ENCODE results near the gene TNK1. TPM values are rescaled to one million over a fixed set of nuclear protein-coding genes. Genes with fewer than 3 reads are reported as not detected.

The TNK1 gene
- total and polyA plus RNA-seq, 10 donors, result 4.2 to 16.2 (median 6.6) TPM

DNA sequence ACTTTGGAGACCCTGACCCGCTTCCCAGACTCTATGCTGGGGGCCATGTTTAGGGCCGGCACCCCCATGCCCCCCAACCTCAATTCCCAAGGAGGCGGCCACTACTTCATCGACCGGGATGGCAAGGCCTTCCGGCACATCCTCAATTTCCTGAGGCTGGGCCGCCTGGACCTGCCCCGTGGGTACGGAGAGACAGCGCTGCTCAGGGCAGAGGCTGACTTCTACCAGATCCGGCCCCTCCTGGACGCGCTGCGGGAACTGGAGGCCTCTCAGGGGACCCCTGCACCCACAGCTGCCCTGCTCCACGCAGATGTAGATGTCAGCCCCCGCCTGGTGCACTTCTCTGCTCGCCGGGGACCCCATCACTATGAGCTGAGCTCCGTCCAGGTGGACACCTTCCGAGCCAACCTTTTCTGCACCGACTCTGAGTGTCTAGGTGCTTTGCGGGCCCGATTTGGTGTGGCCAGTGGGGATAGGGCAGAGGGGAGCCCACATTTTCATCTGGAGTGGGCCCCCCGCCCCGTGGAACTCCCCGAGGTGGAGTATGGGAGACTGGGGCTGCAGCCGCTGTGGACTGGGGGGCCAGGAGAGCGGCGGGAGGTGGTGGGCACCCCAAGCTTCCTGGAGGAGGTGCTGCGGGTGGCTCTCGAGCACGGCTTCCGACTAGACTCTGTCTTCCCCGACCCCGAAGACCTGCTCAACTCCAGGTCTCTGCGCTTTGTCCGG, 27.8 kb upstream of the TNK1 start:
- H3K4me3 ChIP-seq, result peak overlapping the region; percentile 58 to 88 (median 74)
- peaks cover 0 to 31% (median 5%) of the 10 kb centered on the region in 6 donors for H3K36me3 ChIP-seq
- H3K4me1 ChIP-seq, result peaks cover 32 to 88% (median 59%) of the 10 kb centered on the region in 6 donors
- H3K27me3 ChIP-seq (replicated peaks in 1 of 7), result no peaks in the 10 kb centered on the region
- no peak for DNase-seq
- intact Hi-C loops (cut with DNase I; ENCODE audit: low total_unique reads), result loop anchor here (10.0 kb wide), 1 partner anchor 162 kb away; no protein-coding TSS in a partner anchor
- peak overlapping the region in 6 of 8 donors; percentile 88 to 94 (median 92) for H3K27ac ChIP-seq
- TF ChIP-seq, protein P1, sequence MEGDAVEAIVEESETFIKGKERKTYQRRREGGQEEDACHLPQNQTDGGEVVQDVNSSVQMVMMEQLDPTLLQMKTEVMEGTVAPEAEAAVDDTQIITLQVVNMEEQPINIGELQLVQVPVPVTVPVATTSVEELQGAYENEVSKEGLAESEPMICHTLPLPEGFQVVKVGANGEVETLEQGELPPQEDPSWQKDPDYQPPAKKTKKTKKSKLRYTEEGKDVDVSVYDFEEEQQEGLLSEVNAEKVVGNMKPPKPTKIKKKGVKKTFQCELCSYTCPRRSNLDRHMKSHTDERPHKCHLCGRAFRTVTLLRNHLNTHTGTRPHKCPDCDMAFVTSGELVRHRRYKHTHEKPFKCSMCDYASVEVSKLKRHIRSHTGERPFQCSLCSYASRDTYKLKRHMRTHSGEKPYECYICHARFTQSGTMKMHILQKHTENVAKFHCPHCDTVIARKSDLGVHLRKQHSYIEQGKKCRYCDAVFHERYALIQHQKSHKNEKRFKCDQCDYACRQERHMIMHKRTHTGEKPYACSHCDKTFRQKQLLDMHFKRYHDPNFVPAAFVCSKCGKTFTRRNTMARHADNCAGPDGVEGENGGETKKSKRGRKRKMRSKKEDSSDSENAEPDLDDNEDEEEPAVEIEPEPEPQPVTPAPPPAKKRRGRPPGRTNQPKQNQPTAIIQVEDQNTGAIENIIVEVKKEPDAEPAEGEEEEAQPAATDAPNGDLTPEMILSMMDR (IDR thresholded peaks at IDR 0.05 in 8 of 11, conservative IDR thresholded peaks at IDR 0.05 in 3 of 11), result no peak
- 86 to 91% (median 89%) methylated on average over 26 to 37 of the region's 37 CpGs for WGBS, 5 donors
- no peaks in the 10 kb centered on the region for H3K9me3 ChIP-seq

GRCh38 chr17:7354262-7354843, 26.5 kb upstream of the TNK1 start:
- intact Hi-C loops (cut with DNase I; ENCODE audit: low total_unique reads), result loop anchor here (10.0 kb wide), 1 partner anchor 160 kb away; no protein-coding TSS in a partner anchor
- no peak for DNase-seq
- peaks cover 32 to 75% (median 56%) of the 10 kb centered on the region in 6 donors for H3K4me1 ChIP-seq
- peak overlapping the region in 1 of 8 donors; percentile 94 for H3K27ac ChIP-seq
- no peaks in the 10 kb centered on the region for H3K27me3 ChIP-seq (replicated peaks in 1 of 7)
- no peaks in the 10 kb centered on the region for H3K9me3 ChIP-seq
- WGBS, 5 donors, result 78 to 93% (median 85%) methylated on average over 7 to 9 of the region's 9 CpGs
- peaks cover 0 to 18% (median 0%) of the 10 kb centered on the region in 6 donors for H3K36me3 ChIP-seq
- TF ChIP-seq, protein P1 (IDR thresholded peaks at IDR 0.05 in 8 of 11, conservative IDR thresholded peaks at IDR 0.05 in 3 of 11), result no peak
- no peak for TF ChIP-seq POLR2A (IDR thresholded peaks at IDR 0.05)
- H3K4me3 ChIP-seq, result no peak overlapping the region

DNA sequence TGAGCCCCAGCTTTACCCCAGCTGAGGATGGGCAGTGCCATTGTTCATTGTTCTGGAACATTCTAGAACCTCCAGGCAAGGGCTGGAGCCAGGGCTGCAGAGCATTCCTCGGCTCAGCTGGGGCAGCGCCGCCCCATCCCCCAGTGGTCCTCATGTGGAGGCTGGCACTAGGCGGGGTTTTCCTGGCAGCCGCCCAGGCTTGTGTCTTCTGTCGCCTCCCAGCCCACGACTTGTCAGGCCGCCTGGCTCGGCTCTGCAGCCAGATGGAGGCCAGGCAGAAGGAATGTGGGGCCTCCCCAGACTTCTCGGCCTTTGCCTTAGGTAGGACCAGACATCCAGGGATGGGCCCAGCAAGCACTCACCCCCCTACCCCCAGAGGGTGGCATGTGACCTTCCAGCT, 25.8 kb upstream of the TNK1 start, which contains the start of gene TMEM95:
Gene TMEM95 (plus strand): TSS at position 104 of the 400 bp plus-strand sequence. CDS start 49 bp downstream, at position 153.
- intact Hi-C loops (cut with DNase I; ENCODE audit: low total_unique reads), result loop anchor here (5.0 to 10.0 kb wide), 2 partner anchors 82 to 160 kb away; partner anchors contain the start of genes FGF11 and TMEM102
- no peak for DNase-seq

More for the DNA sequence above, 25.8 kb upstream of the TNK1 start, which contains the start of gene TMEM95:
- Histone ChIP-seq H3K4me3 (peak within 1 kb of the TSS in 1 of 8 donors; percentile 1), H3K27me3 (replicated peaks in 1 of 7) (no peaks in the 10 kb centered on the region), H3K36me3 (peaks cover 0 to 11% (median 0%) of the 10 kb centered on the region in 6 donors), H3K9me3 (no peaks in the 10 kb centered on the region), H3K27ac (peak within 1 kb of the TSS in 4 of 8 donors; percentile 26 to 94 (median 33)), H3K4me1 (peaks cover 27 to 68% (median 49%) of the 10 kb centered on the region in 6 donors)
- WGBS, 5 donors, result 60 to 77% (median 67%) methylated on average over 1 to 10 of the region's 10 CpGs
- TF ChIP-seq POLR2A (IDR thresholded peaks at IDR 0.05), result no peak
- TF ChIP-seq, protein P1 (IDR thresholded peaks at IDR 0.05 in 8 of 11, conservative IDR thresholded peaks at IDR 0.05 in 3 of 11), result peak in 1 of 11 experiments; percentile 20
- TF ChIP-seq POLR2AphosphoS5 (IDR thresholded peaks at IDR 0.05), result peak in 1 of 3 donors; percentile 34
